Astrocyte of the hippocampus (primary cell): ENCODE measurements around the gene PF4V1.
"Not testable (repeated sequence)": the region's sequence is repeated elsewhere in the genome, so short reads cannot be mapped to it uniquely, and the experiment has no call there.

Source experiments
- DNase-seq: peaks from one replicate; pipeline ENCODE4 v3.0.0; 2011; ENCODE audit warnings: low read depth, low spot score

Gene PF4V1

DNA sequence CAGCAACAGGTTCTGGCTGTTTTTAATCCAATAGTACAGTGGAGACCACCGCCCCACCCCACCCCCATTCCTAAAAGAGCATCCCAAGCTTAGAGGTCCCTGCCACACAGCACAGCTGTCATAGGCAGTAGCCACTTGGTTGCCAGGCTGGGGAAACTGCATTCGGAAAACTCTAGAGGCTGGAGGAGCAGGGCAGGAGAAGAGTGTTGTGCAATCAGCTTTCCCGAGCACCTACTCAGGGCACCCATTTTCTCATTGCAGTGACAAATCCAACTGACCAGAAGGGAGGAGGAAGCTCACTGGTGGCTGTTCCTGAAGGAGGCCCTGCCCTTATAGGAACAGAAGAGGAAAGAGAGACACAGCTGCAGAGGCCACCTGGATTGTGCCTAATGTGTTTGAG lies 17.2 kb downstream of the PF4V1 start:
- no peak for DNase-seq

DNA sequence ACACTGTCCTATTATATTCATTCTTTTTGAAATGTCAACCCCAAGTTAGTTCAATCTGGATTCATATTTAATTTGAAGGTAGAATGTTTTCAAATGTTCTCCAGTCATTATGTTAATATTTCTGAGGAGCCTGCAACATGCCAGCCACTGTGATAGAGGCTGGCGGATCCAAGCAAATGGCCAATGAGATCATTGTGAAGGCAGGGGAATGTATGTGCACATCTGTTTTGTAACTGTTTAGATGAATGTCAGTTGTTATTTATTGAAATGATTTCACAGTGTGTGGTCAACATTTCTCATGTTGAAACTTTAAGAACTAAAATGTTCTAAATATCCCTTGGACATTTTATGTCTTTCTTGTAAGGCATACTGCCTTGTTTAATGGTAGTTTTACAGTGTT lies 17.7 kb downstream of the PF4V1 start:
- DNase-seq = no peak

DNA sequence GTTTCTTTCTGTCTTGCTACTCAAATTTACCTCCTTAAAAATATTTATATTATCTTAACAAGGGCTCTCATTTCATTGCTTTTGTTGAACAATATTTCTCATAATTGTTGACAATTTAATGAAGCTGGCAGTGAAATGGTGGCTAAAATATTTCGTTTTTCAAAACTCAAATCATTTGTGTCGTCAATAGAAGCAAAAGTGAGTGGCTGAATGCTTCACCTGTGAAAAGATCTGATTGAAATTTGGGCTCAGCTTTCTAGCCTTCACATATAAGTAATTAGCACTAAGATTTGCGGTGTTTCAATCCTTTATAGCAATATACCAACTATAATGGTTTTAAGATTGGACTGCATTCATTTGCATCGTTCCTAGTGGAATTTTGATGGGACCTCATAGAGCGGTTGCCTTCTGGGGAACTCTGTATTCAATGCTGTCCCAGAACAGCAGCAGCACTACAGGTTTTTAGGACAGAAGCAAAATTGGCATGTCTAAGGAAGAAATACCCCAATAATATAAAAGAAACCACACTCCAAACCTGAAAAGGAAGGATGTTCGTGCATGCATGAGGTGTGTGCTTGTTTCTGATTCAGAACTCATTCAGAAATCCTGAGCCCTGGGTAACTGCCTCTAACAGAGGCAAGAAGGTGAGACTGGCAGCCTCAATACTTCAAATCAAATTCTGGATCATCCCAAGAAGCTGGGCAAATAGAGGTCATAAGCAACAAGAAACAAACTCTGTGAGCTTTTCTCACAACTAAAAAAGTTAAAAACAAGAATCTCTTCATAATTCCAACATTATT lies 18.6 kb downstream of the PF4V1 start:
- no peak for DNase-seq

DNA sequence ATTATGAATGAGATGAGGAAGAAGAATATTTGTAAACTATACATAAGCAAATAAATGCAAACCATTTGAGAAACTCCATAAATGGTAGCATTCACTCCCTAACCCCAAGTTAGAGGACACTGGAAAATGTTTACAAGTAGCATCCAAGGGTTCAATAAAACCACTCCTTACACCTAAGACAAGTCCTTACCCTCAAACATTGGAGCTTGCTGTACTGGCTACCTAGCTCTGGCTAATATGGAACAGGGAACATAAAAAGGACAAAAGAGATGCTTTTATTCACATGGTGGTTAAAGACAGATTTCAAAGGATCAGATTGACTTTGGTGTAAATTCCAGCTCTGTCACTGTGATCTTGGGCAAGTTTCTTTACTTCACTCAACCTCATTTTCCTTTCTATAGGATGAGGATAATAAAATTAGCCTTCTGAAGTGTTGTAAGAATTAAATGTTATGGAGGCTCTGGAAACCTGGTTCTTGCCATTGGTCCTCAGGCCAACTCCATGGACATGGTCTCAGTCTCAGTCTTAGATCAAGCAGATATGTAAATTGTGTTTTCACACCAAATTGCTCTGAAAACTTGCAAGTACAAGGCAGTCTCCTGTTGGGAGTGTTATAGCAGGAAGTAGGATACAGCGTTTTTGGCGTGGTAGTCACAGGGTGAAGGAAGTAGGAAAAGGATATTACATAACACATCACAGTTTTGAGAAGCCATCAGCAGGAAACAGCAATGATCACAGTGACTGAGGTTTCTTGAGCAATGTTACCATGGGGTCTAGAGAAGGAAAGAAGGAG lies 19.4 kb downstream of the PF4V1 start:
- DNase-seq = no peak

DNA sequence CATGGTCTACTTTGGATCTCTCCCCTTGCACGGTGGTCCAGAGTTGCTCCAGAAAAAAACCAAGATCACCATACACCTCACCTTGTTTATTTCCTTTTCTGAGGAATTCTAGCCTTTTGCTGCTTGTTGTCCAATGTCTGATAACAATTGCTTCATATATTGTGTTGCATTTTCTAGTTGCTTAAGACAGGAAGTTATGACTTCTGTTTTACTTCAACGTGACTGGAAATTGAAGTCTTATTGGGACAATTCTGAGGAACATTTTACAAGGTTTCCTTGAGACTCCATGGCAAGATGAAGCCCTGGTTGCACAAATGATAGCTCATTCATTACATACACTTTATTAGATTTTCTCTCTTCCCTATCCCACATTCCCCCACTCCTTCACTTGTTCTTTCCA lies 21.3 kb downstream of the PF4V1 start:
- DNase-seq = no peak

DNA sequence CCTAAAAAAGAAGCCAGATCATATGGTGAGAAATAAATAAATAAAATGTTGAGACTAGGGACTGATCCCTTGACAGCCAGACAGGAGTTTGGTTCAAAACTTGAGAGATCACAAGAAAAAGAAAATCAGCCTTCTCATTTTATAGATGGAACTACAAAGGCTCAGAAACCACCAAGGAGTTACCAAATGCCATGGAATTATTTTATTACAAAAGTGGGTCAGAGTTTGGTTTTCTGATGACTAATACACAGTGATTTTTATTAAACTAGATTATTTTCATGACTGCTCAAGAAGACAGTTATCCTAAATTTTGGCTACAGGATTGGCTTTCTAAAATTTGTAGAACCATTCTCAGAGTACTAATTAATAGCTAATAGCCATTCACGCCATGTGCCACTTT lies 22.3 kb downstream of the PF4V1 start:
- DNase-seq = no peak

DNA sequence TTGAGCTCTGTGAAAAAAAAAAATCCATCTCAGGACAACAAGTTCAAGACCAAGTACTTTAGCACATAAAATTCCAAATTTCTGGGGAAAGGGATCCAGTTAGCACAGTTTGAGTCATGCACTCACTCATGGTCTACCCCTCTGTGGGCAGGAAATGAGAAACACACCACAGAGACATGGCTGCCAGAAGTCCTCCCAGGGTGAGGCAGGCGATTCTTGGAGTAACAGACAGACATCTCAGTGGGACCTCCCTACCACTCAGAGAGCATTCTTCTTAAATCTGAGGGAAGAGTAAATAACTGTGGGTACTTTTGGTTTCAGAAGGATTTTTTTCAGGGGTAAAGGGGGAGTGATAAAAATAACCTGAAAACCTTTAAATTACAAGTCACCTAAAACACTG lies 30.2 kb downstream of the PF4V1 start:
- peak; percentile 62 for DNase-seq

- DNase-seq = no peak
These were observed 32.6 kb downstream of the PF4V1 start for GRCh38 chr4:73885574-73886267.

GRCh38 chr4:73891326-73891725 lies 38.2 kb downstream of the PF4V1 start:
- no peak for DNase-seq

DNA sequence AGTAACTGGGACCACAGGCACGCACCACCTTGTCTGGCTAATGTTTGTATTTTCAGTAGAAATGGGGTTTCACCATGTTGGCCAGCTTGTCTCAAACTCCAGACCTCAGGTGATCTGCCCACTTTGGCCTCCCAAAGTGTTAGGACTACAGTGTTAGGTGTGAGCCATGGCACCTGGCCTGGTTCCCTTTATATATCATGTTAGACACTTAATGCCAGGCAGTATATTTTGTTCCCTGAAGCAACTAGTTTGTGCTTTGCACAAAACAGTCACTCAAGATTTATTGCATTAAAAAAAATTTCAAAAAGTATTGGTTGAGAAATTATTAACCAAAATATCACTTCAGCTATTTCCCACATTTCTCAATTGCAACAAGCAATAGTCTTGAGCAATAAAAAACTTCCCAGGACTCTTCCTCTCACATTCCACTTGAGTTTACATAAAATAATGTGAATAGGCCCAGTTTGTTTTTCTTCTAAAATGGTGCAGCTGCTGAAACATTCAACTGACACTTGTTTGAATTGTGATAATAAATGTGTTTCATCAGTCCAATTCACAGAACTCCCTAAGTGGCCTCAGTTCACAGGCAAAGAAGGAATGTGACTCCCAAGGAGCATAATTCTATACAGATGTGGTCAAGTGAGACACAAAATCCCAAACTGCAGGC lies 38.8 kb downstream of the PF4V1 start:
- no peak for DNase-seq

- no peak for DNase-seq
These were observed 39.9 kb downstream of the PF4V1 start for GRCh38 chr4:73892966-73893365.

DNA sequence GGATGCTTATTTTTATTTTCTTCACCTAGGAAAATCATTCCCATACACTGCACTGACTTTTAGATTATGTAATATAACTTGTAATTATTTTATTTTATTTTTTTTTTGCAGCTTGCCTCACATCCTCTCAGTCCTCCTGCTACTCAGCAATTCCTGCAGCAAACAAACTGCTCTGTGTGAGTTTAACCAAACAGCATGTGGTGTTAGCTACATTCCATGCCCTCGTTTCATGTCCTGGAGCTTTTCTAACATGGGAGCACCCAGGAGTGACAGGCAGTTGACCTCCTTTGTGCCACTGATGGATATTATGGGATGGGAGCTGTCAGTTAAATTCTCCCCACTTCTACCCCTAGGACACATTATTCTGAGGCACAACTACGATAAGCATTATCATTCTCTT lies 40.9 kb downstream of the PF4V1 start:
- DNase-seq = no peak

DNA sequence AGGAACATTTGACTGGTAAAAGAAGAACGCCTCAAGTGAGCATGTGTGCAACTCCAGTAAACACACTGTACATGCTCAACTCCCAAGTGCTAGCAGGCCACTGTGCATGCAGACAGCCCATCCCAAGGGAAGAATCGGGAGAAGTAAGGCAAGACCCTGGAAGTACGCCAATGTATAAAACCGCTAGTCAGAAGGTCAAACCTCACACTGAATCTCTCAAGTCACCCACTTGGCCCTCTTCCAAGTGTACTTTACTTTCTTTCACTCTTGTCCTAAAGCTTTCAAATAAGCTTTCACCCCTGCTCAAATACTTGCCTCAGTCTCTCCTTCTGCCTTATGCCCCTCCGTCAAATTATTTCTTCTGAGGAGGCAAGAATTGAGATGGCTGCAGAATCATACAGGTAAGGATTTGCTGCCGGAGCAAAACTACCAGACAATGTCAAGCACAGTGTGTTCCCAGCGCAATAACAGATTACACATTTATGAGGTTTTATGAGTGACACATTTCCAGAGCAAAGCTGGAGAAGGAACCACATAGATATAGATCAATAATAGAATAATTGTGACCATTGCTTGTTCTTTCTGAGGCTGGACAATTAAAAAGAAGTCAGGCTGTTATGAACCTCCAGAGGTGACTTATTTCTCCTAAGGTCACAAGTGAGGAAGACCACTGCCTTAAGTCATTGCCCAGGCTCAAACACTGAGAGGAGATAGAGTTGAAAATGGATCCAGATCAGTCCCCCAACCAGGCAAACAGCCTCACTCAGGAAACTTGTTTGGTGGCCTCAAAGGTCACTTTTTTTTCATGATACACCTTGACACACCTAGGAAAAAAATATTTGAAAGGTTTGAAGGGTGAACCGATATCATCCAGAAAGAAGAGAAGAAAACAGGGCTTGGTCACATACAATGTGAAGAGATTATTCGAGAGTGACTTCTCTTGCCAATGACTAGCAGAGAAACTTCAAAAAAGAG lies 42.4 kb downstream of the PF4V1 start:
- DNase-seq = no peak

DNA sequence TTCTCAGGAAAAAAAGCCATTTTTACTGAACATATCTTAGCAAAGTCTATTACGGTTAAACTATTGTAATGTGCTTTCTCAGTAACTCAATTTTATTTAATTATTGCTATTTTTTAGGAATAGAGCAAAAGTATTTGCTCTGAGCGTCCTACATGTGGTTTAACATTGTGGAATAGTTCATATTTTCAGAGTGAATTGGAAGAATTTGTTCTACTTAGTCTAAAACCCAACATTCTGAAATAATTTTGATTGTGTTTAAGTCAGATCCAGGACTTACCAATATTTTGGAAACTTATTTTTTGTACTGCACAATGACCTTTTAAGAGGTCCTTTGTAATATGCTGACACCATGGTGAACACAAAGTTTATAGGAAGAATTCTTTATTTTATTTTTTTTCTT lies 43.3 kb downstream of the PF4V1 start:
- DNase-seq = no peak

- no peak for DNase-seq
These were observed 44.5 kb downstream of the PF4V1 start for GRCh38 chr4:73897380-73898136.

DNA sequence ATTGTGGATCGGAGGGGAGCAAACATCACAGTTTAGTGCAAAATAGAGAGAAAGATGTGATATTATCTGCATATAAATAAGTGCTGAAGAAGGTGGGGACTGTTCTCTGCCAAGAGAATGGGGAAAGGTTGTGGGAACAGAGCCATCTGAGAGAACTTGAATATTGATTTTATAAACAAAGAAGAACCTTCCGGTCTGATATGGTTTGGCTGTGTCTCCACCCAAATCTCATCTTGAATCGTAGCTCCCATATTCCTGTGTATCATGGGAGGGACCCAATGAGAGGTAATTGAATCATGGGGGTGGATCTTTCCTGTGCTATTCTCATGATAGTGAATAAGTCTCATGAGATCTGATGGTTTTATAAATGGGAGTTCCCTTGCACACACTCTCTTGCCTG lies 46.2 kb downstream of the PF4V1 start:
- DNase-seq = not testable (repeated sequence)

DNA sequence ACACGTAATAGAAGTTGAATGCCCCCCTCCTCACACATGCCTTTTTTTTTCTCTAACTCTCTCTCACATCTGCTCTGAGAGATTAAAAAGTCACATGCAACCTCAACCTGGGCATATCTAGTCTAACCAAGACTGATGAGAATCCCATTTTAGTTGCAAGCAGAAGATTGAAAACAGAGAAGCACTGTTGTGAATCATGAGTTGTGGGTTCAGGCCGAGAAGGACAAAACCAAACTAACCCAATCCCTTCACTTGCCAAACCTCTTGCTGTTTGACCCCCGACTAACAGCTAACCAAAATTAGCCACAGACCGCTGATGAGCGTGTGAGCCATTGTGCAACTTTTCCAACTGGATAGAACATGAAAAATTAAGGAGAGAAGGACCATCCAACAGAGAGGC lies 47.9 kb downstream of the PF4V1 start:
- DNase-seq = peak; percentile 63

DNA sequence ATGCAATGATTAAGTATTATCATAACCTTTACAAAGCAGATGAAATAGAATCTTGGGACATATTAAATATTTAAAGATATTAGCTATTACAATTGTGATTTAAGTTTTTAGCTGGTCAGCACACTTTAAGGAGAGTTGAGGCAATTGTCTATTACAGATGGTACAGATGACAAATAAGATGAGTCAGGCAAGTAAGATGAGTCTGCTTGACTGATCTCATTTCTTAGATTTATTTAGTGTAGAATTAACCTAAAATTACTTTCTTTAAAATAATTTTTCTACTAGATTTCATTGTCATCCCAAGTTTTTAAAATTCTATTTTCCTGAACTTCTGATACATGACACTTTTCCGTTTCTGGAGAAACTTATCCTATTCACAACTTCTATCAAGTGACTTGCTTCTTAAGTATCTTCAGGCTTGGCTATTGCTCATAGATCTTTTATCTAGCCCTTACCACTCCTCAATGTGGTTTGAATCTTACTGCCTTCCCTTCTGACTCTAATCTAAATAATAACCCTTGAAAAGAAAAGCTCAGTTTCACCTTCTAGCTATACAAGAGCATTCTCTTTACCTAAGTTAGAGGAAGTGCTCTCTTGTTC lies 49.0 kb downstream of the PF4V1 start:
- DNase-seq = no peak

GRCh38 chr4:73902817-73903547 lies 49.9 kb downstream of the PF4V1 start:
- no peak for DNase-seq
